ENCODE measurements around the gene AKAP13. TPM values are rescaled to one million over a fixed set of nuclear protein-coding genes. Genes with fewer than 3 reads are reported as not detected.
"Not testable (repeated sequence)": the region's sequence is repeated elsewhere in the genome, so short reads cannot be mapped to it uniquely, and the experiment has no call there.

AKAP13 gene
- total RNA-seq, 1 donor from 2014 or later: 114 TPM

GRCh38 chr15:85794598-85795336 lies 414.4 kb downstream of the AKAP13 start, which contains the start of gene KLHL25:
TSS of gene KLHL25 (minus strand) at chr15:85794925. CDS start at chr15:85769810, 25,115 bp downstream.
- H3K27ac Mint-ChIP-seq: peak within 1 kb of the TSS; percentile 93
- no peaks in the 10 kb centered on the region for H3K9me3 Mint-ChIP-seq (ENCODE audit: low read depth)
- peak within 1 kb of the TSS; percentile 90 for H3K4me3 Mint-ChIP-seq (ENCODE audit: low read depth)
- DNase-seq (ENCODE audit: low spot score, unreplicated experiment): peak; percentile 85
- no peaks in the 10 kb centered on the region for H3K36me3 Mint-ChIP-seq (ENCODE audit: insufficient read depth)
- no peaks in the 10 kb centered on the region for H3K27me3 Mint-ChIP-seq
- peaks cover 19% of the 10 kb centered on the region for H3K4me1 Mint-ChIP-seq (ENCODE audit: low read depth)
- TF ChIP-seq CTCF (IDR thresholded peaks at IDR 0.05; ENCODE audit: unreplicated experiment): no peak

DNA sequence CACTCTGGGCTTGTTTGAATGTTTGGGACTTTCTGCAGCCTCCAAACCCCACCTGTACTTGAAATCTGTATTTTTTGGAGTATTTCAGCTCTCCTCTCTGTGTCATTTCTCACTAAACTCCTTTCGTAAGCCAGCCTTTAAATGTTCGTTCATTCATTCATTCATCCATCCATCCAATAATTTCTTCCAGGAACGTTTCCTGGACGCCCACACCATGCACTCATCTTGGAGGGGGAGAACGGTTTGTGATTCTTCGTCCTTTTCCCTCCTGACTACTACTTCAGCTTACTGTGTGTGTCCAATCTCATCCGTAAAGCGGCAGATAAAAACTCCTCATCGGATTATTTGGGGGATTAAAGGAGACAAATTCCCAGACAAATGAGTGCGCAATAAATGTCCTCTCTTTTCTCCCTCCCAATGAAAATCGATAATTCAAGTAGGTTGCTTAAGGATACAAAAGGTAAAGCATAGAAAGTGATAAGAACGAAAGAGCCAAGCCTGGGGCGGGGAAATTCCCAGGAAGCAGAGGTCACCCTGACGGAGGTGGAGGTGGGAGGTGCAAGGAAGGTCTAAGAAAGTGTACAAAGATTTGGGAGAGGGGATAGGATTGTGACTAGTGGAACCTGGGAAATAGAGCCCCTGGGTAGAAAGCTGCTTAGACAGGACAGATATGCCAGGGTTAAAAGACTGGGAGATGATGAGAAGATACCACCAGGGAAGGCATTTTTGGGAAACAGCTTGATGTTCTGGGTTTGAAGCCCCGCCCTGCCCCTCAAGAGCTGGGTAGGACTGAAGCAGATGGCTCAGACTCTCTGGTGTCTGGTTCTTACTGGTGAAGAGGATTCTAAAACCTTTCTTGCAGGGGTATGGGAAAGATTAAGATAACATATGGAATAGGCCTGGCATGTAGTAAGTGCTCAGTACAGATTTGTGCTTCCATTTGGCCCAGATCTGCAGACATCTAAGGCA lies 415.2 kb downstream of the AKAP13 start:
- H3K36me3 Mint-ChIP-seq (ENCODE audit: insufficient read depth): no peaks in the 10 kb centered on the region
- H3K4me3 Mint-ChIP-seq (ENCODE audit: low read depth): peak overlapping the region; percentile 84
- no peak for TF ChIP-seq CTCF (IDR thresholded peaks at IDR 0.05; ENCODE audit: unreplicated experiment)
- H3K9me3 Mint-ChIP-seq (ENCODE audit: low read depth): peaks cover 3% of the 10 kb centered on the region
- no peak for DNase-seq (ENCODE audit: low spot score, unreplicated experiment)
- H3K4me1 Mint-ChIP-seq (ENCODE audit: low read depth): peaks cover 23% of the 10 kb centered on the region
- H3K27me3 Mint-ChIP-seq: no peaks in the 10 kb centered on the region
- H3K27ac Mint-ChIP-seq: peak overlapping the region; percentile 35

DNA sequence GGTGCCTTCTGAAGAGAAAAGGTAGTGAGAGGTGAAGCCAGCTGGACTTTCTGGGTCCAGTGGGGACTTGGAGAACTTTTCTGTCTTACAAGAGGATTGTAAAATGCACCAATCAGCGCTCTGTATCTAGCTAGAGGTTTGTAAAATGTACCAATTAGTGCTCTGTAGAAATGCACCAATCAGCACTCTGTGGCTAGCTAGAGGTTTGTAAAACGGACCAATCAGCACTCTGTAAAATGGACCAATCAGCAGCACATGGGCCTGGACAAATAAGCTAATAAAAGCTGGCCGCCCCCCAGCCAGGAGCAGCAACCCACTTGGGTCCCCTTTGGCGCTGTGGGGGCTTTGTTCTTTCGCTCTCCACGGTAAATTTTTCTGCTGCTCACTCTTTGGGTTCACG lies 416.0 kb downstream of the AKAP13 start:
- not testable (repeated sequence) for H3K9me3 Mint-ChIP-seq (ENCODE audit: low read depth); DNase-seq (ENCODE audit: low spot score, unreplicated experiment); H3K27ac Mint-ChIP-seq; H3K4me3 Mint-ChIP-seq (ENCODE audit: low read depth); H3K27me3 Mint-ChIP-seq; H3K36me3 Mint-ChIP-seq (ENCODE audit: insufficient read depth)
- H3K4me1 Mint-ChIP-seq (ENCODE audit: low read depth): peaks cover 23% of the 10 kb centered on the region

Small RNAs within 50 kb of the gene (microRNA-seq; reads per million reads assigned to microRNA genes)
- 28.7 reads per million, percentile 36 among the genes with 10 or more reads in this experiment for gene MIR1276 (ENCODE audit: borderline number of aligned reads, unreplicated experiment)
- gene MIR7706 (ENCODE audit: borderline number of aligned reads, unreplicated experiment): 344 reads per million, percentile 68 among the genes with 10 or more reads in this experiment

Data from progenitor cell of endocrine pancreas (in vitro differentiated cells).